Measurements from ENCODE around the gene ATP6V1C2.
"Not testable (repeated sequence)": the region's sequence is repeated elsewhere in the genome, so short reads cannot be mapped to it uniquely, and the experiment has no call there.

The ATP6V1C2 gene

DNA sequence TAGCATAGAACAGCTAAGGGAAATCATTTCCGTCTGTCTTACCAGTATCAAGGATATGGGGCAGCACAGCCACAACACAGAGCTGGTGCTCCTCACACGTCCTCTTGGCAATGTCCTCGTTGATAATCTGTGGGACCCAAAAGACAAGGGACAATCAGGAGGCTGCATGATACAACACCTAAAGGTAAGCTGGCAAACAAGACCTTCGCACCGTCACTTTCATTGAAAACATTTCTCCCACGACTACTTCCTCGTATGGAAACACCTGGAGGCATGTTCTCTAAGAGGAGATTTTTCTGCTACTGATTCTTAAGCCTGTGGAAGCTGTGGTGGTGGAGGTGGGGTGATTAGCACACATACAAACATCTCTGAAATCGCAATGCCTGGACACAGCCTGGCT lies 67.4 kb downstream of the ATP6V1C2 start:
- DNase-seq: no peak

DNA sequence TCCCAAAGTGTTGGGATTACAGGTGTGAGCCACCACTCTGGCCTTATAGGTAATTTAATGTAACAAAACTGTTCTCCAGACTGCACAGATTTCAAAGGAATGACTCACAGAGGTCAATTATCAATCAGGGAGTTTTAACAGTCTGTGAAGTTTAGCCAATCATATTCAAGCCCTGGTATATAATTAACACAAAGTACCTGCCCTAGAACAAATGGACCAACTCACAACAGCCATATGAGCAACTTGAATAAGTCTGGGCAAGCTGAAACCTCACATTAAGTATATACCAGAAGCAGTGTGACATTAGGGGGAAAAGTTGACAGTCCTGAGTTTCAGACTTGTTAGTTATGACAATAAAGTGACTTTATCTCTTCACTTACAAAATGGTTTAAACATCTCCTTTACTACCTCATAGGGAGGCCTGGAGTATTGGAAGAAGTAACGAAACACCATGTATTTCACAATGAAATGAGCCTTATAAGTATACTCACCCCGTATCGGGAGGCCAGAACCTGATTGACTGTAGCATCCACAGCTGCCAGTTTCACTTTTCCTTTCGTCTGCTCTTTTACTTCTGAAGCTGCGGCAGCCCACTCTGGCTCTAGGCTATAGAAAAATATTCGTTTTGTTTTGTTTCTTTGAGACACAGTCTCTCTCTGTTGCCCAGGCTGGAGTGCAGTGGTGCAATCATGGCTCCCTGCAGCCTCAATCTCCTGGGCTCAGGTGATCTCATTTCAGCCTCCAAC lies 69.0 kb downstream of the ATP6V1C2 start:
- DNase-seq: peak in 1 of 2 experiments; percentile 13

DNA sequence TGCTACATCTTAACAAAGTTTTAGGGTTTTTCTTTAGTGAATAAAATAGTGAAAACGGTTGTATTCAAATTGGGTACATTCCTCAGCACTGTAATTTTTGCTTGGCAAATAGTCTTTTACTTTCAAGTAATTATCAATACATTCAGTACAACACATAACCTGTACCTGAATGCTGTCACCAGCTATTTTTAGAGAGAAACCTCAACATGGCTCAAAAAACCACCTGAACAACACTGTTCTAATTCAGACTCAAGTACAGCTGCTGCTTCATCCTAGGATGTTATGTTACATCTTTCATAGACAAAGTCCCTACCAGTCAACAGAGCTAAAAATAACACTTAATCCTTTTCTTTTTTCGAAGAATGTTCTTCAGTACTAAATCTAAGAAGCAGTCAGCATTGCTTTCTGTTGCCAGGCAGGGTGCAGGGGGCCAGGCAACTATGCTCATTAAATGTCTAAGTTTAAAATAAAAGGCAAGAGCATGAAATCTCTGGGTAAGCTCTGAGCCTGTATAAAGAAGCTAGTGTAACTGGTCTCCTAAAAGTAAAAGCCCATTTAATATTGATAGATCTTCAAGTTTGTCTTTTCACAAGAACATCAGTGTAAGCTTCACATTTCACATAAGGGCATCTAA lies 70.7 kb downstream of the ATP6V1C2 start:
- DNase-seq: no peak

DNA sequence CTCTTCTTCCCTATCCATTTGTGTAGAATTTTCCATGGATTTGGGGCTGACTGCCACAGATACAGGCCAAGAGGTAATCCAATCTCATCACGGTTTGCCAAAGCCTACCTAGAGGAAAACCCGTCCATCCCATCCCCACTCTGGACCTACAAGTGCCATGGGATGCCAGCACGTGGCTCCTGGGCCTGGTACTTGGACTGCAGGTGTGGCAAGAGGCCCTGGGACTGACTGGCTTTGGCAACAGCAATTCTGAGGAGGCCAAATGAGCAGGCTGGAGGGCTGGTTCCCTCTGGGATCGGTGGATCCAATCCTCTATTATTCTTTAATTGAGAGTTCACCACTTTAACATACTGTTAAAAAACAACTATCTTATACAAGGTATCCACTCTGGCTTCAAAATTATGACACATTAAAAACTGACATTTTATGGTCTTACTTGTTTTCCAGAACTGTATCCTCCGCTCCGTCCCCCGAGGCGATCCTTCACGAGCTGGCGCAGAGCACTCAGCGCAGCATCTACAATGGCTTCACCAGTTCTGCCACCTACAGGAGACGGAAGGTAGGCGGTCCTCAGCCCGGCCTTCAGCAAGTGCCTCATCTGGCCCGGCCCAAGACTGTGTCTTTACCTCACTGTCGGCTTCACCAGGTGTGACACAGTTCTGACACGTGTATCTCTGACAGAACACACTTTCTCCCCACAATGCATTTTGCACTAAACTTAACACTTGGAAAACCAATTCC lies 71.4 kb downstream of the ATP6V1C2 start:
- DNase-seq: no peak

GRCh38 chr2:10793816-10794215 lies 72.4 kb downstream of the ATP6V1C2 start:
- DNase-seq: no peak

- no peak for DNase-seq
Measured at GRCh38 chr2:10794876-10795275, 73.4 kb downstream of the ATP6V1C2 start.

DNA sequence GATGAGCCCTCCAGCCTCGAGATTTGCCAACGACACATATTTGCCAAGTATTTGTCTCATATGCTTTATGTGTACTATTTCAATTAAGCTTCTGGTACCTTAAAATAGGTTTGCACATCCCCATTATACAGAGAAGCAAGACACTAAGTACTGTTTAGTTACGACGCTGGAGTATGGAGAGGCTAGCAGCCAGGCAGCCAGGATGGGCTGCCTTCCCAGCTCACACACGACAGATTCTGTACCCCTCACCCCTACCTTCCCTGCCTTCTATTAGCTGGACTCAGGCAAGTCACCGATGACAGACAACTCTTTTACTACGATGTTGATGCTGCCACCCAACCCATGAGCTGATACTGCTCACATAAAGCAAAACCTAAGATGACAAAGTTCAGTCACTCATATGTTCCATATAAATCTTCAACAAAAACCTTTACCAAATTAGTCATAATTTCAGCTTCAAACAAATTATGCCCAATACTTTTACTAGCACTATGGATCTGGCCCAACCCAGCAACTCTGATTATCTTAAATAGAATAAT lies 74.1 kb downstream of the ATP6V1C2 start:
- DNase-seq: no peak

GRCh38 chr2:10796703-10797102 lies 75.3 kb downstream of the ATP6V1C2 start:
- DNase-seq: no peak

DNA sequence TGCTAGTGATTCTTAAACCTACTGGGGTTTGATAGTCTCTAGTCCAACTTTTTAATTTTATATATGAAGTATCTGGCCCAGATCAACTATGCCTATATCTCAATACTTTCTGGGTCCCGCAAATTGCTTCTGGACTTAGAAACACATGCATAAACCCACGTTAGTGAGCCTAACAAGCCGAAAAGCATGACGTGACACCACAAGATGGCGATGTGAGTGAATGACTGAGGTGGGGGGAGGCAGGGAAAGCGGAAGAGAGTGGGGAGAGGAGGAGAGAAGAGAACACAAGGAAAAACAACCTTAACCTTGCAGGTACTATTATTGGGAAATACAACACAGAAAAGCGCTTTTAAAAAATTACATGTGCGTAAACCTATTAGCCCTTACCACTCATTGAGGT lies 77.4 kb downstream of the ATP6V1C2 start:
- no peak for DNase-seq

GRCh38 chr2:10800163-10800562 lies 78.7 kb downstream of the ATP6V1C2 start:
- DNase-seq: no peak

GRCh38 chr2:10802657-10803056 lies 81.2 kb downstream of the ATP6V1C2 start:
- no peak for DNase-seq

DNA sequence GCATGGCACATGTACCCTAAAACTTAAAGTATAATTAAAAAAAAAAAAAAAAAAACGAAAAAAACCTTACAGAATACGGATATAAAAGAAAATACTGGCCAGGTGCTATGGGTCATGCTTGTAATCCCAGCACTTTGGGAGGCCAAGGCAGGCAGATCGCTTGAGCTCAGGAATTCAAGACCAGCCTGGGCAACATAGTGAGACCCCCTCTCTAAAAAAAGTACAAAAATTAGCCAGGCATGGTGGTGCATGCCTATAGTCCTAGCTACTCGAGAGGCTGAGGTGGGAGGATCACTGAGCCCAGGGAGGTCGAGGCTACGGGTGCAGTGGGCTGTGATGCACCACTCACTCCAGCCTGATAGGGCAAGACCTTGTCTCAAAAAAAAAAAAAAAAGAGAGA lies 84.6 kb downstream of the ATP6V1C2 start:
- DNase-seq: not testable (repeated sequence)

GRCh38 chr2:10806543-10806942 lies 85.1 kb downstream of the ATP6V1C2 start:
- no peak for DNase-seq

GRCh38 chr2:10810202-10811161 lies 89.1 kb downstream of the ATP6V1C2 start:
- DNase-seq: no peak

GRCh38 chr2:10811517-10811916 lies 90.1 kb downstream of the ATP6V1C2 start:
- DNase-seq: no peak

- peak; percentile 91 to 94 for DNase-seq
Measured at GRCh38 chr2:10812362-10813162, 91.1 kb downstream of the ATP6V1C2 start, which contains the start of gene PDIA6. Gene PDIA6 (minus strand): TSS chr2:10812785. CDS start chr2:10812696, 89 bp downstream.

DNA sequence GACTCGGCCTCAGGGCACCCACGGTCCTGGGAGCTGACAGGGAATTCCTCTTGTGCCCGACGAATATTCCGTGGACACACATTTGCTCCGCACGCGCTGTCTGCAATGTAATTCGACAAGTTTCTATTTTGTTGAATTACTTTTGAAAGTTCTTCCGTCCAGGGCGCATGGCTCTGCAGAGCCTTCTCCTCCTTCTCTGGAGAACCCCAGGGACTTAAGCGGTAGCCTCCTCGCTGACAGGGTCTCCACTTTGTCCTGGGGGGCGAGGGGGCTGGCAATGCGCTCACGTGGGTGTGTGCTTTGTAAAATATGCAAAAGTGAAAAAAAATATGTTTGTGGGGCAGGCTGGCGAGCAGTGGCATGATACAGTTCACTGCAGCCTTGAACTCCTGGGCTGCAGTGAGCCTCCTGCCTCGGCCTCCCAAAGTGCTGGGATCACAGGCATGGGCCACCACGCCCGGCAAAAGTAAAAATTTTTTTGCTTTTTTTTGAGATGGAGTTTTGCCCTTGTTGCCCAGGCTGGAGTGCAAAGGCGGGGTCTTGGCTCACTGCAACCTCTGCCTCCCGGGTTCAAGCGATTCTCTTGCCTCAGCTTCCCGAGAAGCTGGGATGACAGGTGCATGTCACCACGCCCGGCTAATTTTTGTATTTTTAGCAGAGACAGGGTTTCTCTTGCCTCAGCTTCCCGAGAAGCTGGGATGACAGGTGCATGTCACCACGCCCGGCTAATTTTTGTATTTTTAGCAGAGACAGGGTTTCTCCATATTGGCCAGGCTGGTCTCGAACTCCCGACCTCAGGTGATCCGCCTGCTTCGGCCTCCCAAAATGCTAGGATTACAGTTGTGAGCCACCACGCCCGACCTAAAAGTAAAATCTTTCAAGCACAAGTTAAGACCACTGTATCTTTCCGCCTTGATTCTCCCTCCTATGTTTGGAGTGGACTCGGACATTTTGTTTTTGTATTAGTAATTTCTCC lies 92.0 kb downstream of the ATP6V1C2 start:
- DNase-seq: not testable (repeated sequence)

DNA sequence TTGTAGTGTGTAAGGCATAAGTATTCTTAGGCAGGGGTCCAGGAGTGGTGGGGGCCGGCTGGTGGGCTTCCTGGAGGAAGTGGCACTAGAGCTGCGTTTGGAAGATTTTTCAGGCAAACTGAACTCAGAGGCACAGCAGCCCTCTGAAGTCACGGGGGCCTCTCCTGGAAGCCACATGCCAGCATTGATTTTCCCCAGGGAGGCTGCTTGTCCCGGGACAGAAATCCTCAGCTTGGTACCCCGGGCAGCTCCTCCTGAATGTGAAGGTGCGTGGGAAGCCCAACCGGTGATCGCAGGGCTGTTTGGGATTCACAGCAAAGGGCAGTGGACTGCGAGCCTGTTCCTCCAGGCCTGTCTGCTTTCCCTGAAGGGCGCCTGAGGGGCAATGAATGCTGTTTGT lies 92.7 kb downstream of the ATP6V1C2 start:
- no peak for DNase-seq

GRCh38 chr2:10814571-10815331 lies 93.3 kb downstream of the ATP6V1C2 start:
- no peak for DNase-seq

All from stimulated activated CD4-positive, alpha-beta T cell treated with anti-CD3 and anti-CD28 coated beads, Interleukin-4, amount 100 ng/mL, for 4 hours (primary cell).